ENCODE measurements around the gene SPDYE1.

Gene SPDYE1

GRCh38 chr7:44042221-44042620 is 44.5 kb downstream of the SPDYE1 start:
- no peak for DNase-seq

- DNase-seq, result no peak
Observed at GRCh38 chr7:44043902-44044301, 46.2 kb downstream of the SPDYE1 start.

GRCh38 chr7:44044315-44045225 is 46.9 kb downstream of the SPDYE1 start, which contains the start of gene DBNL:
Gene DBNL (plus strand): TSS chr7:44044702. CDS start chr7:44044738, 36 bp downstream.
- DNase-seq, result peak; percentile 75 to 98 (median 92)

GRCh38 chr7:44045226-44046014 is 47.7 kb downstream of the SPDYE1 start:
- no peak for DNase-seq

- DNase-seq, result no peak
Observed at GRCh38 chr7:44046321-44047061, 48.8 kb downstream of the SPDYE1 start.

GRCh38 chr7:44048031-44048795 is 50.5 kb downstream of the SPDYE1 start:
- DNase-seq, result no peak

GRCh38 chr7:44050121-44050914 is 52.6 kb downstream of the SPDYE1 start:
- DNase-seq, result no peak

- no peak for DNase-seq
Observed at GRCh38 chr7:44050915-44051560, 53.3 kb downstream of the SPDYE1 start.

GRCh38 chr7:44051611-44052220 is 54.0 kb downstream of the SPDYE1 start:
- no peak for DNase-seq

GRCh38 chr7:44052771-44053365 is 55.2 kb downstream of the SPDYE1 start:
- no peak for DNase-seq

GRCh38 chr7:44056681-44057080 is 59.0 kb downstream of the SPDYE1 start:
- DNase-seq, result no peak

GRCh38 chr7:44057181-44057848 is 59.6 kb downstream of the SPDYE1 start:
- DNase-seq, result no peak

- no peak for DNase-seq
Observed at GRCh38 chr7:44057849-44058758, 60.4 kb downstream of the SPDYE1 start.

- no peak for DNase-seq
Observed at GRCh38 chr7:44058759-44059218, 61.1 kb downstream of the SPDYE1 start.

GRCh38 chr7:44059219-44060090 is 61.8 kb downstream of the SPDYE1 start:
- no peak for DNase-seq
